Measurements from ENCODE around the gene CENPP. TPM values are rescaled to one million over a fixed set of nuclear protein-coding genes. Genes with fewer than 3 reads are reported as not detected.

The CENPP gene
- total RNA-seq, 2 donors from 2014 or later, result 3.1 to 11.0 TPM

DNA sequence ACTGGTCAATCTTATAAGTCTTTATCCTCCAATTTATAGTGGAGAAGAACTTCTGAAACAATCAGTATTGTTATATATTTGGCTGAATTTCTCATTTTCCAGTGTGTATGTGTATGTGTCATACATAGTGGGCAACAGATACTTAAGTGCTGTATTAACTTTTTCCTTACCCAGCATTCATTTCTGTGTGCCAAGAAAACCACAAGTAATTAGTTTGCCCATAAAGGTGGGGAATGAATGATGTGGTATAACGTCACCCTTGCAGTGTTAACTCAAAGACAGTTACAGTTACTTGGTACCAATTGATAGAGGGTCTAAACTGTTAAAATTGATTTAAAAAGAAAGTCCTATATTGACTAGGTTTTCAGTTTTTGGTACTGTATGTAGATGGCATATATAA is 76.6 kb downstream of the CENPP start:
- H3K27me3 ChIP-seq, result no peaks in the 10 kb centered on the region
- peaks cover 5% of the 10 kb centered on the region for H3K4me1 ChIP-seq
- H3K4me3 ChIP-seq, result no peak overlapping the region
- no peaks in the 10 kb centered on the region for H3K9me3 ChIP-seq
- intact Hi-C loops (cut with DNase I), result no loop called here
- H3K9ac ChIP-seq (ENCODE audit: low read depth in 2 of 2, low read length in 2 of 2), result no peak overlapping the region
- no peak for DNase-seq
- H3K36me3 ChIP-seq, result no peaks in the 10 kb centered on the region
- no peak overlapping the region for H3K27ac ChIP-seq
- TF ChIP-seq, protein P1, sequence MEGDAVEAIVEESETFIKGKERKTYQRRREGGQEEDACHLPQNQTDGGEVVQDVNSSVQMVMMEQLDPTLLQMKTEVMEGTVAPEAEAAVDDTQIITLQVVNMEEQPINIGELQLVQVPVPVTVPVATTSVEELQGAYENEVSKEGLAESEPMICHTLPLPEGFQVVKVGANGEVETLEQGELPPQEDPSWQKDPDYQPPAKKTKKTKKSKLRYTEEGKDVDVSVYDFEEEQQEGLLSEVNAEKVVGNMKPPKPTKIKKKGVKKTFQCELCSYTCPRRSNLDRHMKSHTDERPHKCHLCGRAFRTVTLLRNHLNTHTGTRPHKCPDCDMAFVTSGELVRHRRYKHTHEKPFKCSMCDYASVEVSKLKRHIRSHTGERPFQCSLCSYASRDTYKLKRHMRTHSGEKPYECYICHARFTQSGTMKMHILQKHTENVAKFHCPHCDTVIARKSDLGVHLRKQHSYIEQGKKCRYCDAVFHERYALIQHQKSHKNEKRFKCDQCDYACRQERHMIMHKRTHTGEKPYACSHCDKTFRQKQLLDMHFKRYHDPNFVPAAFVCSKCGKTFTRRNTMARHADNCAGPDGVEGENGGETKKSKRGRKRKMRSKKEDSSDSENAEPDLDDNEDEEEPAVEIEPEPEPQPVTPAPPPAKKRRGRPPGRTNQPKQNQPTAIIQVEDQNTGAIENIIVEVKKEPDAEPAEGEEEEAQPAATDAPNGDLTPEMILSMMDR (IDR thresholded peaks at IDR 0.05), result no peak

DNA sequence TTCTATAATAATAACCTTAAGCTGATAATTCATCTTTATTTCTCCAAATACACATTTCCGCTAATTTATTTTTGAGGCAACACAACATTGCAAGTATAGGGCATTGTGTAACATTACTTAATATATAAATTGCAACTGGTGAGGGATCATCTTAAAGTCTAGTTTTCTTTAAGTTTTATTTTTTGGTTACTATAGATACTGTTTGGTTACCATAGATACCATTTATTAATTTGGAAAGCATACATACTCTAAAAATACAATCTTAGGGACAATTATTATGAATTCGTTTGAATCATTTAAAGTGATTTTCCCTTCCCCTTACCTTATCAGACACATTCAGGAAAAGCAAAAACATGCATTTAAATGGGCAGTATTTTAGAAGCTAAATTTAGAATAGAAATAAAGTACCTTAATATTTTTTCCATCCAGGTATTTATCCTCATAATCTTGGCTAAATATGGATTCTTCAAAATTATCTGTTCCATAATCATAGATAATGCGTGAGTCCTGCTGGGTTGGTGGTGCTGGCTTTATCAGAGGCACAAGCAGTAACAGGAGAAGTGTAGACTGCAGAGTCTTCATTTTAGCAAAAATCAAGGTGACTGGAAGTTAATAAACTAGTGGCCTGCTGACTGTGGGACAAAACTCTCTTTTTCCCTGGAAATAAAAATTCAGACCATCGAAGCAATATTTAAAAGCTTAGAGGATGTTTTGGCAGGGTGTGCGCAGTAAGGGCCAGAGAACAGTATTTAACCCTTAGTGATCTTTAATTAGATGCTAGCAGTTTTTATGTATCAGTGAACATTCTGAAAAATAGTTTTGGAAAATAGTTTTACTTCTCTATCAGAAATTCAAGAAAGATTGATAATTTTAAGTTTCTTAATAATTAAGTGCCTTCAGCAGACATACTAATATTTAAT is 77.3 kb downstream of the CENPP start:
- Histone ChIP-seq H3K9ac (ENCODE audit: low read depth in 2 of 2, low read length in 2 of 2) (no peak overlapping the region), H3K4me3 (no peak overlapping the region), H3K27ac (no peak overlapping the region), H3K36me3 (no peaks in the 10 kb centered on the region), H3K27me3 (no peaks in the 10 kb centered on the region), H3K4me1 (peaks cover 5% of the 10 kb centered on the region), H3K9me3 (no peaks in the 10 kb centered on the region)
- DNase-seq, result no peak
- TF ChIP-seq, protein P1 (IDR thresholded peaks at IDR 0.05), result no peak
- intact Hi-C loops (cut with DNase I), result no loop called here

DNA sequence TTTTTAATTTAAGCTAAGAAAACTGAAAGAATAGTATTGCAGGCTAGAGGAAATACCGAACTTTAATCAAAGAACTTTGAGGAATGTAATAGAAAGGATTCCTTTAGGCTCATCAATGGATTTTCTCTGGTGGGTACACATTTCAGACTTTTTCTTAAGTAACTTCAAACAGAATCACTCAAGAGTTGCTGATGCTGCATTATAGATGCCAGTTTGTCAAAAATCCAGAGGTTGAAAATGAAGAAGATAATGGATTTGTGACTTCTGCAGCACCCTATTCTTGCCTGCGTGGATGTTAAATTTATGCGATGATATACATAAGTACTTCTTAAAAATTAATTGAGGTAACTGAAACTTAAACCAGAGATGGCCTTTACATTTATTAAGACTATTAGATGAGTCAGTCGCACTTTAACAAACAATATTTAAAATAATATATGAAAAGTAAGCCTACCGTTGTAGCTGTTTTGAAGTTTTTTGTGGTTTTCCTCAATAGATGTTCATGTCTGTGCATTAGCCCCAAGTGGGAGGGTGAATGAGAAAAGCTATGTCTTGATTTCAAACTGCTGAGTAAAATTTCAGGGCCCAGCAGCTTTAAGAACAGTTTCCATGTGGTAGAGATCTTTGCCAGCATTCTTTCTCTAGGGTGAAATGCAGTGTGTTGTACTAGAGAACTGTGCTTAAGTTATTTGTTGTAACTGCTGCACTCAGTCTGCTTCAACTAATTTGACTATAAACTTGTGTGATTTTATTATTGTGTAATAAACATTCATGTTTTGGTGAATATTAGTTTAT is 78.5 kb downstream of the CENPP start, which contains the start of gene OGN:
Gene OGN, minus strand, starts transcription at position 537 of the 795 bp plus-strand sequence. CDS start 1,171 bp downstream, outside the sequence.
- Histone ChIP-seq H3K27ac (no peak within 1 kb of the TSS), H3K36me3 (no peaks in the 10 kb centered on the region), H3K9ac (ENCODE audit: low read depth in 2 of 2, low read length in 2 of 2) (no peak within 1 kb of the TSS), H3K27me3 (no peaks in the 10 kb centered on the region), H3K4me3 (no peak within 1 kb of the TSS), H3K4me1 (peaks cover 5% of the 10 kb centered on the region), H3K9me3 (no peaks in the 10 kb centered on the region)
- DNase-seq, result no peak
- intact Hi-C loops (cut with DNase I), result no loop called here
- TF ChIP-seq, protein P1 (IDR thresholded peaks at IDR 0.05), result no peak

DNA sequence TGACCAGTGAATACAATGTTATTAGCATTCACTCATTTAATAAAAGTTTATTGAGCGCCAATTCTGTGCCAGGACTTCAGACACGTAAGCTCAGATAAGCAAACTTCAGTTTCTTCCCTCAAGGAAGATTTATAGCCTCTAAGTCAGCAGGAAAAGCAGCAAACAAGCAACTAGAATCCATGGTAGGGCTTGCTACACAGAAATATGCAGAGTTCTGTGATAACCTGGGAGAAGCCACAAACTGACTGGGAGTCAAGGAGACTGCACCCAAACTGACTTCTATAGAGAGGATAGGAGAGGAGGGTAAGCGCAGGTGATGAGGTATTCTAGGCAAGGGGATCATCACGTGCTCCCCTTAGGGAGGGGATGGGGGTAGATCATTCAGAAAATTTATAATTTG is 80.1 kb downstream of the CENPP start:
- H3K27me3 ChIP-seq, result no peaks in the 10 kb centered on the region

DNA sequence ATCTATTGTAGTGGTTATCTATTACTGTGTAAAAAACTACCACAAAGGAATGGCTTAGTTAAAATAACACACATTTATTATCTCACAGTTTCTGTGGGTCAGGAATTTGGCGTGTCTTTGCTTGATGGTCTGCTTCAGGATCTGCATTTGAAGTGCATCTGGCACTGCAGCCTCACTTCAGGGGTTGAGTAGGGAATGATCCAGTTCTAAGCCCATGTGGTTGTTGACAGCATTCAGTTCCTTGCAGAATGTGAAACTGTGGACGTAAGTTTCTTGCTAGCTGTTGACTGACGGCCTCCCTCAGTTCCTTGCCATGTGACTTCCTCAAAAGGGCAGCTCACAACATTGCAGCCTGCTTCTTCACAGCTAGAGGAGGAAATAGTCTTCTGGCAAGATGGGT is 80.7 kb downstream of the CENPP start:
- intact Hi-C loops (cut with DNase I), result no loop called here
- no peaks in the 10 kb centered on the region for H3K9me3 ChIP-seq
- H3K27me3 ChIP-seq, result no peaks in the 10 kb centered on the region
- no peak overlapping the region for H3K27ac ChIP-seq
- H3K9ac ChIP-seq (ENCODE audit: low read depth in 2 of 2, low read length in 2 of 2), result peak overlapping the region in 1 of 2 donors; percentile 1
- no peak overlapping the region for H3K4me3 ChIP-seq
- no peaks in the 10 kb centered on the region for H3K36me3 ChIP-seq
- DNase-seq, result peak; percentile 34
- TF ChIP-seq, protein P1 (IDR thresholded peaks at IDR 0.05), result no peak
- H3K4me1 ChIP-seq, result peaks cover 5% of the 10 kb centered on the region

More for the DNA sequence above, 80.1 kb downstream of the CENPP start:
- intact Hi-C loops (cut with DNase I), result no loop called here
- H3K4me1 ChIP-seq, result peaks cover 5% of the 10 kb centered on the region
- no peaks in the 10 kb centered on the region for H3K36me3 ChIP-seq
- TF ChIP-seq, protein P1 (IDR thresholded peaks at IDR 0.05), result no peak
- DNase-seq, result no peak
- H3K4me3 ChIP-seq, result no peak overlapping the region
- no peaks in the 10 kb centered on the region for H3K9me3 ChIP-seq
- H3K9ac ChIP-seq (ENCODE audit: low read depth in 2 of 2, low read length in 2 of 2), result peak overlapping the region in 1 of 2 donors; percentile 1
- peak overlapping the region; percentile 9 for H3K27ac ChIP-seq
